Prostate gland (tissue), 2 donors: ENCODE results near the gene BAIAP2.

ENCODE experiments used
- CTCF ChIP-seq, 4 experiments: fragments of 200-600 bp in 2 of 4; fragments of 450-650 bp in 2 of 4; sonication (generic) in 2 of 4; IDR thresholded peaks; 1 replicate in 3 of 4; 2 replicates in 1 of 4; pipeline ENCODE4 v1.5.1; 2016 to 2019; ENCODE audit warnings: antibody characterized with exemption in 4 of 4, mild to moderate bottlenecking in 2 of 4, moderate library complexity in 2 of 4
- POLR2A ChIP-seq: fragments of 450-650 bp; IDR thresholded peaks from one replicate; pipeline ENCODE4 v1.6.1; 2016; ENCODE audit warnings: antibody characterized with exemption, mild to moderate bottlenecking

GRCh38 chr17:80986816-80987475, 48.0 kb upstream of the BAIAP2 start:
- TF ChIP-seq CTCF (IDR thresholded peaks at IDR 0.05) (no peak), POLR2A (no peak)
